Activated CD8-positive, alpha-beta memory T cell treated with anti-CD3 and anti-CD28 coated beads for 48 hours (primary cell): ENCODE data around the gene MDFIC.

Experiments used
- DNase-seq, 3 experiments: peaks; one replicate each; pipeline ENCODE4 v3.0.0-alpha.2; 2020; ENCODE audit warnings: low read depth in 2 of 3, low spot score in 2 of 3

MDFIC gene

GRCh38 chr7:114925434-114925833 lies 3.5 kb downstream of the MDFIC start:
- DNase-seq: no peak

- DNase-seq: no peak
These were observed 6.2 kb downstream of the MDFIC start for GRCh38 chr7:114928060-114928459.

- DNase-seq: no peak
These were observed 7.7 kb downstream of the MDFIC start for GRCh38 chr7:114929570-114929969.

GRCh38 chr7:114930107-114930661 lies 8.3 kb downstream of the MDFIC start:
- no peak for DNase-seq

- no peak for DNase-seq
These were observed 9.1 kb downstream of the MDFIC start for GRCh38 chr7:114930829-114931655.

- no peak for DNase-seq
These were observed 9.7 kb downstream of the MDFIC start for GRCh38 chr7:114931656-114932011.

- no peak for DNase-seq
These were observed 11.1 kb downstream of the MDFIC start for GRCh38 chr7:114932991-114933390.

- no peak for DNase-seq
These were observed 11.8 kb downstream of the MDFIC start for GRCh38 chr7:114933658-114934057.

- no peak for DNase-seq
These were observed 12.2 kb downstream of the MDFIC start for GRCh38 chr7:114934086-114934485.

- no peak for DNase-seq
These were observed 12.8 kb downstream of the MDFIC start for GRCh38 chr7:114934713-114935112.

- DNase-seq: no peak
These were observed 14.6 kb downstream of the MDFIC start for GRCh38 chr7:114936471-114936870.

GRCh38 chr7:114937446-114937845 lies 15.6 kb downstream of the MDFIC start:
- DNase-seq: no peak

- DNase-seq: no peak
These were observed 16.9 kb downstream of the MDFIC start for GRCh38 chr7:114938785-114939184.

- no peak for DNase-seq
These were observed 17.7 kb downstream of the MDFIC start for GRCh38 chr7:114939484-114940097.

- DNase-seq: no peak
These were observed 18.3 kb downstream of the MDFIC start for GRCh38 chr7:114940220-114940619.

GRCh38 chr7:114941692-114942091 lies 19.8 kb downstream of the MDFIC start:
- no peak for DNase-seq

GRCh38 chr7:114942446-114943175 lies 20.7 kb downstream of the MDFIC start:
- no peak for DNase-seq

- no peak for DNase-seq
These were observed 21.6 kb downstream of the MDFIC start for GRCh38 chr7:114943530-114943929.

GRCh38 chr7:114943953-114944744 lies 22.3 kb downstream of the MDFIC start:
- no peak for DNase-seq

- no peak for DNase-seq
These were observed 23.1 kb downstream of the MDFIC start for GRCh38 chr7:114944745-114945625.
